Renal cortical epithelial cell (primary cell): ENCODE results near the gene WDR26. TPM values are rescaled to one million over a fixed set of nuclear protein-coding genes. Genes with fewer than 3 reads are reported as not detected.
"Not testable (repeated sequence)": the region's sequence is repeated elsewhere in the genome, so short reads cannot be mapped to it uniquely, and the experiment has no call there.

ENCODE experiments used
- DNase-seq: peaks from one replicate; pipeline ENCODE4 v3.0.0-alpha.2; 2011; ENCODE audit warnings: low read depth
- total RNA-seq: library from RNA; depleted of rRNA; stranded (reverse); fragments of >200 nt; gene quantifications from 2 replicates; pipeline ENCODE4 v1.2.3, GENCODE V29; 2014

The WDR26 gene
- 57.5 and 150 TPM in 2 replicates for total RNA-seq

DNA sequence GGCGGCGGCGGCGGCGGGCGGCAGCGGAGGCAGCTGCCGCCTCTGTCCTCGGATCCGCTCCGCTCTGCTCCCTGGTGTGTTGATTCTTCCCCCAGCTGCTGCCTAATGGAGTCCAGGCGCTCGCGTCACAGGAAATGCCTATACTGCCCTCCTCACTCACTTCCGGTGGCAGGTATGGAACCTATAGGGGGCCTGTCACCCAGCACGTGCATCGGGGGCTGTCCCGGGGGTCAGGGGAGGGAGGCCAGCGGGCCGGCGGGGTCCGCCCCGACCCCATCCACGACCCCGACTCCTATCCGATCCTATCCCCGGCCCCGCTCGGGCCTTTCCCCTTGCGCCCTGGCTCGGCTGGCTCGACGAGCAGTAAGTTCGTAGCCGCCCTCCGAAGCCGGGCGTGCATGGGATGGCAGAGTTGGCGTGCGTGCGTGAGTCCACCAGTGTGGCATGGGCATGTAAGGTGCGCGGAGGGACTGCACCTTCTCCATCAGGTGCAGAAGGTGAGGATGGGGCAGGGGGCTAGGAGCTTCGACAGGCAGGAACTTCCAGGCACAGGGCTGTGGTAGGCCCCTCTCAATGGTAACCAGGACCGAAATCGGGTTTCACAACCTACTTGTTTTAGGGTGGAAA lies at the start of gene WDR26:
WDR26 (minus strand) TSS at position 107 of the 627 bp plus-strand sequence.
- DNase-seq, result peak; percentile 56

- DNase-seq, result not testable (repeated sequence)
Observed at GRCh38 chr1:224483206-224483605, 48.6 kb upstream of the WDR26 start.

GRCh38 chr1:224482619-224483018 lies 48.0 kb upstream of the WDR26 start:
- peak; percentile 68 for DNase-seq

- DNase-seq, result no peak
Observed at GRCh38 chr1:224481601-224482000, 47.0 kb upstream of the WDR26 start.

- DNase-seq, result not testable (repeated sequence)
Observed at GRCh38 chr1:224480888-224481459, 46.4 kb upstream of the WDR26 start.

DNA sequence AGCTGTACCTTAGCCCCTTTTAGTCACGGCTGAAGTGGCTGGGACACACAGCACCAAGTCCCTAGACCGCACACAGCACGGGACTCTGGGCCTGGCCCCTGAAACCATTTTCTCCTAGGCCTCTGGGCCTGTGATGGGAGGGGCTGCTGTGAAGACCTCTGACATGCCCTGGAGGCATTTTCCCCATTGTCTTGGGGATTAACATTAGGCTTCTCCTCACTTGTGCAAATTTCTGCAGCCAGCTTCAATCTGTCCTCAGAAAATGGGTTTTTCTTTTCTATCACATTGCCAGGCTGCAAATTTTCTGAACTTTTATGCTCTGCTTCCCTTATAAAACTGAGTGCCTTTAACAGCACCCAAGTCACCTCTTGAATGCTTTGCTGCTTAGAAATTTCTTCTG lies 45.6 kb upstream of the WDR26 start:
- not testable (repeated sequence) for DNase-seq

DNA sequence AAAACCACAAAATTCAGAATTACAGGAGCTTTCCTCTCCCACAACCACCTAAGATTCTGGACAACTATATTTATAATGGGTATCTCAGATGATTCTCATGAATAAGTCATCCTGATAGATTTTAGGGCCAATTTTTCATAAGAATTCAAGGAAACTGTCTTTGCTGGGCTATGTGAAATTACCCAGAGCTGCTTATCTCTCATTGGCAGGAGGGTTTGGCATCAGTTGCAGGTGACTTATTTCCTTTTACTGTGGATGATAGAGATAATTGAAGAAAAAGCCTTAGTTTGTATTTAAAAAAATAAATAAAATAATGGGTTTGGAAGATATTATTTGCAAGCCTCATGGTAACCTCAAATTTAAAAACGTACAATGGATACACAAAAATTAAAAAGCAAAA lies 38.2 kb upstream of the WDR26 start:
- DNase-seq, result no peak

GRCh38 chr1:224466154-224466553 lies 31.6 kb upstream of the WDR26 start:
- no peak for DNase-seq

- no peak for DNase-seq
Observed at GRCh38 chr1:224459966-224460365, 25.4 kb upstream of the WDR26 start.

DNA sequence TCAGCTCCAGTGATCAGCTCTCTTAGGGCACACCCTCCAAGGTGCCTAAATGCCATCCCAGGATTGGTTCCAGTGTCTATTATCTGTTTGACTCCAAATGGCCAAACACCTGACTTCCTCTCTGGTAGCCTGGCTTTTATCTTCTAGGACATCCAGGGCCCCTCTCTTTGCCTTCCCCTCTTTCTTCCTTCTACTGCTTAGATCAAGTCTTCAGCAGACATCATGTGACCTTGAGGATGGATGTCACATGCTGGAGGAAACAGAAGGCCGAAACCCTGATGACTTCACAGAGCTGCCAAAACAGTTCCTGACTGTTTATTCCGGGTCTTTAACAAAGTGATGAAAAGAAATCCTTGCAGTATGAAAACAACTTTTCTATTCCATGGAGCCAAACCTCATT lies 24.4 kb upstream of the WDR26 start:
- DNase-seq, result no peak

DNA sequence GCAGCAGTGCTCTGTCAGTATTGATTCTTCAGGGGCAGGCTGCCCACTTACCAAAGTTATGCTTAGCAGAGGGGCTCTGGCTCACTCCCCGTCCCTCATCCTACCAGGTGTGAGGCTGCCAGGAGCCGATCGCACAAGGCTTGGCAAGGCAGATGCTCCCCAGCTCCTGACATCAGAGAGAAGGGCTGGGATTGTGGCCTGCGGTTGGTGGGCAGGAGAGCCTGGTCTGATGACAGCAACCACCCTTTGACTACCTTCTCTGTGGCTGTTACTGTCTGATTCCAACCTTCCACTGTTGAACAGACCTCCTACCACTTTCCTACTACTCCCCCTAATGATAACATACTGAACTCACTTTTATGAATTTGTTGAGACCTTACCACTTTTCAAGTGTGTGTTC lies 23.7 kb upstream of the WDR26 start:
- DNase-seq, result no peak

DNA sequence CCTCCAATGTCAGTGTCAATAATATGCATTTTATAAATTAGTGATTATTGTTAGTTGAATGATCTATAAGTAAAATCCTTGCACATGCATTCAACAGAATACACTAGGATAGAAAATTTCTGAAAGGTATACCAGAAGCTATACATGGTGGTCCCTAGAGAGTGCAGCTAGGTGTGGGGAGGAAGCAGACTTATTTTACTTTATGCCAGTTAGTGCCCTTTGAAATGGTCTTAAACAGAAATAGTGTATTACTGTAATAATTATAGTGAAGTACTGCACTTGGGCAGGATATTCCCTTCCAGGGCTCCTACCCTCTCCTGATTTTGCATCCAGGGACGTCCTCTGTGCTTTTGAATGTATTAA lies 23.2 kb upstream of the WDR26 start:
- DNase-seq, result no peak

DNA sequence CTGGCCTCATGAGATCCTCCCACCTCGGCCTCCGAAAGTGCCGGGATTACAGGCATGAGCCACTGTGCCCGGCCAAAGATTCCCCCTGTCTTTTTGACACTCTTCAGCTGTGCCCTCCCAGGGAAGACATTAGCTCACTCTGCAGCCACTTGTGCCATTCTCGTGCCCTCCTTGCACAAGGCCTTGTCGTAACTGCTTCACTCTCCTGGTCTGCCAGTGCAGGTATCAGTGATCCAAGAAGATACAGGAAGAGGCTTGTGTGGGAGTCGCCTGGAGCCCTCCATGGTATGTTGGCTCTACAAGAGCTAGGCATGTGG lies 22.0 kb upstream of the WDR26 start:
- no peak for DNase-seq

DNA sequence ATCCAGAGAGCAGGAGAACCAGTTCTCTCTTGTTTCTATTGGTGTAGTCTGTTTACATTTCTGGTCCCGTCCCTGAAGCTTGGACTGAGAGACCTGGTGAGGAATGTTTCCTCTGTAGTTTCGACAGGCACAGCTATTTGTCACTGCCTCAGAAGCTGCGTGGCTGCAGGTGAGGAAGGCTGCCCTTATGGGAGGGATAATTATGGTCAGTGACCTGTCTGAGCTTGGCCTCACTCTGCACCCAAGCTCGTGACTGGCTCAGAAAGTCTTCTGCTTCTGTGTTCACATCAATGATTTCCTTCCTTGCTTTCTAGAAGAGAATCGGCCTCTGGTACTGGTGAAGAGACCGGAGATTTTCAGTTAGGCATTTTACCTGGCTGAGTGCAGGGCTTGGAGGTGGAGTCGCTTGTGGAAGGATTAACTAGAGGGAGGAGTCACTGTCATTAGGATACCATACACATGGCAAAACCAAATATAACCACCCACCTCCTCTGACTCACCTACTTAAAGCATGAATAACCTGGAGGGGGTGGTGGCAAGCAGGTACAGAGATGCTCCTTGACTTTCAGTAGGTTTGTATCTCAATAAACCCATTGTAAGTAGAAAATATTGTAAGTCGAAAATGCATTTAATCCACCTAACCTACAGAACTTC lies 19.9 kb upstream of the WDR26 start:
- peak; percentile 75 for DNase-seq

DNA sequence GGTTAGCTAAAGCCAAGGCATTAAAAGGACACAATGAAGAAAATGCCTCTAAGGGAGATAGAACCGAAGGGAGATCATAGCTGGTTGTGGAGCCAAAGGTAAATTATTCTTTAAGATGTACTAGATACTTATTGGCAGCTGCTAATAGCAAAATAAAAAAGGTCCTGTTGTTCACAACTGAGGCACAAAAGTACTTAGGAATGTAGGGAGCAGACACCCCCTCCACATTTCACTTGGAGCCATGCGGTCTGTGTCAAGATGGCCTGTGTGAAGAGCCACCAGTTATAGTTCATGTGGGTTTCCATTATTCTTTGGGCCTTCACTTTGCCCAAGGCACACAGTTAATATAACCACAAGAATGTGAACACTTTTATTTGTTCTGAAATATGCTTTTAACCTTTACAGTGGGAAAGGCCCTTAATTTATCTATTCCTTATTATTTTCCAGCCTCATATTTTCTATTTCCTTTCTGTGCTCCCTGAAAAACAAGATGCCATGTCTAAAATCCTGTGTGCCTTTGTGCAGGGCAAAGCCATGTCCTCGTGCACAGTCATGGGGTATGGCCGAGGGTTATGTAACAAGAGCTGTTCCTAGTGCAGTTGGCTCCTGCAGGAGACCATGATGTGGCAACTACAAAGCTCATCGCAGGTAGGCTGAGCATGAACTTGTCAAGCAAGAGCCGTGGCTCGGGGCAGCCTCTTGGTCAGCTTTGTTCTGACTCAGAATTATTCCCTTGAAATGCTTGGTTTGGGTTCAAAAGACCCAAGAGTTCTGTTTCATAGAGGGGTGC lies 16.2 kb upstream of the WDR26 start:
- DNase-seq, result no peak

DNA sequence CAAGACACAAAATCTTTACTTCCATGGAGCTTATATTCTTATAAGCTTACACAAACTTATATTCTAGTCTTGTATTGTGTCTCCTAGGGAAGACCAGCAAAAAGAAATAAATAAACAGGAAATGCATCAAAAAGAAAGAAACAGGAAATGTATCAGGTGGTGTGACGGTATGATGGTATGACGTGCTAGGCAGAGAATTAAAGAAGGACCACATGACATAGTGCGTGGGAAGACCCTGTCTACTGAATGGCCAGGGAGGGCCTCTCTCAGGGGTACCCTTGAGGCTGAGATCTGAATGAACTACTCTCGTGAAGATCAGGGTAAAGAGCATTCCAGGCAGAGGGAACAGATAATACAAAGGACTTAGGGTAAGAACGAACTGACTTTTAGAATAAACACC lies 15.6 kb upstream of the WDR26 start:
- DNase-seq, result no peak

GRCh38 chr1:224448453-224449017 lies 13.9 kb upstream of the WDR26 start:
- no peak for DNase-seq

GRCh38 chr1:224447971-224448370 lies 13.4 kb upstream of the WDR26 start:
- DNase-seq, result no peak

GRCh38 chr1:224447251-224447650 lies 12.7 kb upstream of the WDR26 start:
- DNase-seq, result peak; percentile 59

GRCh38 chr1:224438989-224439388 lies 4.4 kb upstream of the WDR26 start:
- peak; percentile 81 for DNase-seq

DNA sequence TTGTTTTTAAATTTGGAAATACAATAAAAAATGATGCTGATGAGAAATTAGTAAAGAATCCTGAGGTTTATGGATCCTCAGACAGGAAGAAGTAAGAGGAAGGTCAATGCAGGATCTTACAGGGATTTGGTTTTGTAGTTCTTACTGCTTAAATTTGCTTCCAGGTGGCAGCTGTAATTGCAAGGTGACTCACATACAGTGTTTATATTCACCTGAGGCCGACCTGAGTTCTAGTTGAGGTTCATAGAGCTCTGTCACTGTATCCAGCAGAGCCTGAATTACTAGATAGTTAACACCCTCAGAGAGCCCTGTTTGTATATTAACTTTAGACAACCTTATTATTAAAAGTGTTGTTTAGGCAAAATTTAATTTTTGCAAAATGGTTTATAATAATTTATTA lies 1.4 kb upstream of the WDR26 start:
- DNase-seq, result peak; percentile 60

DNA sequence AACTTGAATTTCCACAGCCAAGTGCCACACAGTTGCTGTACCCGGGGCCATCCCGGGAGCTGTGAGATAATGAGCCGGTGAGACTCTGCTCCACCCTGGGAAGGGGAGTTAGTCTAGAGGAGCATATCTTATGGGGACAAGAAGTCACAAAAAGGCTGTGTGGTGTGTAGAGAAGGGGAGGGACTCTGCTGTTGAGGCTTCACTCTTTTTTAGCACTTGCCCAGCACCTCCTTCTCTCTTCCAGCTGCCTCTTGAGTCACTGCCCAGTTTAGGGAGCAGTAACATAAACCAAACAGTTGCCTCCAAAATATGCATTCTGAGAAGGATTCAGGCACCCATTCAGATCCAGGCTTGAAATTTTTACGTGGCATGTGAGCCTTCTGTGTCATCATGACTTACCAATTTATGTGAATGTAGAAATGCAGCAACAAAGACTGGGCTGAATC lies 744 bp upstream of the WDR26 start:
- peak; percentile 27 for DNase-seq
